ENCODE data around the gene CFAP221.
A peak's percentile ranks its signal among the peaks of the same experiment; 100 is the strongest.

CFAP221 gene

DNA sequence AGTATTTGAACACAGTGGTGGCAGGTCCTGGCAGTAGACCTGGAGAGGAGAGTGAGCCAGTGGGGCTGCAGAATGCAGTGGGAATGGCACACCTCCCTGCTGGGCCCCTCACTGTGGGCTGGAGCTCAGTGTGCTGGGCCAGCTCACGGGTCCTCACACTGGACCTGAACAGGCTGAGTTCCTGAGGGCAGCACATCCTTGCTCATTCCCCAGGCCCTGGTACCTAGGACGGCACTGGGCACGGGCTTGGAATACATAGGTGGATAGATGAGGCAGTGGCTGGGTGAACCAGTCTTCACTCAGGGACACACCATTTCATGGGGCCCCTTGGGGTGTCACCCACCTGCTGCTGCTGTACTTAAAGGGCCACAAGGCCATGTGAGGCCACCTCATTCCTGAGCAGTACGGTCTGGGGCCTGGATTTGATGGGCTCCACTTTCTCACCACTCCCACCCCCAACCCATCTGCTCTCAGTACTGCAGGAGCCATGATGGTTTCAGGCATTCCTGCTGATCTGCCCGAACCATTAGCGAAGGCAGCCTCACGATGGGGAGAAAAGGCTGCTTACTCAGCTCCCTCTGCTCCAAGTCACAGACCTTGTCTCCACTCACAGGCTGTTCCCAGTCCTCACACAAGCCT is 138.9 kb downstream of the CFAP221 start:
- H3K36me3 Mint-ChIP-seq (ENCODE audit: low read depth): peaks cover 37% of the 10 kb centered on the region
- no peak overlapping the region for H3K27ac Mint-ChIP-seq
- no peaks in the 10 kb centered on the region for H3K9me3 Mint-ChIP-seq
- TF ChIP-seq, protein P1, sequence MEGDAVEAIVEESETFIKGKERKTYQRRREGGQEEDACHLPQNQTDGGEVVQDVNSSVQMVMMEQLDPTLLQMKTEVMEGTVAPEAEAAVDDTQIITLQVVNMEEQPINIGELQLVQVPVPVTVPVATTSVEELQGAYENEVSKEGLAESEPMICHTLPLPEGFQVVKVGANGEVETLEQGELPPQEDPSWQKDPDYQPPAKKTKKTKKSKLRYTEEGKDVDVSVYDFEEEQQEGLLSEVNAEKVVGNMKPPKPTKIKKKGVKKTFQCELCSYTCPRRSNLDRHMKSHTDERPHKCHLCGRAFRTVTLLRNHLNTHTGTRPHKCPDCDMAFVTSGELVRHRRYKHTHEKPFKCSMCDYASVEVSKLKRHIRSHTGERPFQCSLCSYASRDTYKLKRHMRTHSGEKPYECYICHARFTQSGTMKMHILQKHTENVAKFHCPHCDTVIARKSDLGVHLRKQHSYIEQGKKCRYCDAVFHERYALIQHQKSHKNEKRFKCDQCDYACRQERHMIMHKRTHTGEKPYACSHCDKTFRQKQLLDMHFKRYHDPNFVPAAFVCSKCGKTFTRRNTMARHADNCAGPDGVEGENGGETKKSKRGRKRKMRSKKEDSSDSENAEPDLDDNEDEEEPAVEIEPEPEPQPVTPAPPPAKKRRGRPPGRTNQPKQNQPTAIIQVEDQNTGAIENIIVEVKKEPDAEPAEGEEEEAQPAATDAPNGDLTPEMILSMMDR (IDR thresholded peaks at IDR 0.05): no peak
- no peak for DNase-seq
- no peaks in the 10 kb centered on the region for H3K27me3 Mint-ChIP-seq (ENCODE audit: low read depth, poor library complexity)
- H3K4me3 Mint-ChIP-seq: peak overlapping the region; percentile 28
- peaks cover 59% of the 10 kb centered on the region for H3K4me1 Mint-ChIP-seq

GRCh38 chr2:119683713-119684443 is 139.6 kb downstream of the CFAP221 start:
- peak overlapping the region; percentile 31 for H3K4me3 Mint-ChIP-seq
- peak overlapping the region; percentile 0 for H3K27ac Mint-ChIP-seq
- peaks cover 39% of the 10 kb centered on the region for H3K36me3 Mint-ChIP-seq (ENCODE audit: low read depth)
- H3K27me3 Mint-ChIP-seq (ENCODE audit: low read depth, poor library complexity): no peaks in the 10 kb centered on the region
- H3K9me3 Mint-ChIP-seq: no peaks in the 10 kb centered on the region
- TF ChIP-seq, protein P1 (IDR thresholded peaks at IDR 0.05): no peak
- peaks cover 58% of the 10 kb centered on the region for H3K4me1 Mint-ChIP-seq
- peak; percentile 50 for DNase-seq

DNA sequence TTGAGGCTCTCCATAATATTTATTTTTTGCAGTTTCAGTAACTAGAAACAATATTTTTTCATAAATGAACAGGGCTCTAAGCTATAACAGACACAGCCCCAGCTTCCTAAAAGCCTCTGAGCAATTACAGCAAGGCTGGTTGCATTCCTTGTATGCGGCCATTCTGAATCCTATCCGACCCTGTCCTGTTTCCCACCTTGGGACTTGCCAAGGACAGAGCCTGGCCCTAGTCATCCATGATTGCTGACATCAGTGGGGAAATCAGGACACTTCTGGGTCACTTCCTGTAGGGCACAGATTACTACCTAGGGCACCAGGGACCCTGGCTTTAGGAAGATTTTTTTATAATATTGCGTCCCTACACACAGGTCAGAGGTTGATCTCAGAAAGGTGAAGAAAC is 140.3 kb downstream of the CFAP221 start:
- Mint-ChIP-seq H3K4me3 (no peak overlapping the region), H3K4me1 (peaks cover 53% of the 10 kb centered on the region), H3K36me3 (ENCODE audit: low read depth) (peaks cover 44% of the 10 kb centered on the region), H3K9me3 (no peaks in the 10 kb centered on the region), H3K27ac (no peak overlapping the region), H3K27me3 (ENCODE audit: low read depth, poor library complexity) (no peaks in the 10 kb centered on the region)
- no peak for DNase-seq
- TF ChIP-seq, protein P1 (IDR thresholded peaks at IDR 0.05): no peak

- TF ChIP-seq, protein P1 (IDR thresholded peaks at IDR 0.05): no peak
- DNase-seq: no peak
- H3K36me3 Mint-ChIP-seq (ENCODE audit: low read depth): peaks cover 22% of the 10 kb centered on the region
- no peak overlapping the region for H3K4me3 Mint-ChIP-seq
- no peaks in the 10 kb centered on the region for H3K9me3 Mint-ChIP-seq
- no peak overlapping the region for H3K27ac Mint-ChIP-seq
- H3K27me3 Mint-ChIP-seq (ENCODE audit: low read depth, poor library complexity): no peaks in the 10 kb centered on the region
- H3K4me1 Mint-ChIP-seq: peaks cover 20% of the 10 kb centered on the region
Observed at GRCh38 chr2:119688616-119689015, 144.4 kb downstream of the CFAP221 start.

DNA sequence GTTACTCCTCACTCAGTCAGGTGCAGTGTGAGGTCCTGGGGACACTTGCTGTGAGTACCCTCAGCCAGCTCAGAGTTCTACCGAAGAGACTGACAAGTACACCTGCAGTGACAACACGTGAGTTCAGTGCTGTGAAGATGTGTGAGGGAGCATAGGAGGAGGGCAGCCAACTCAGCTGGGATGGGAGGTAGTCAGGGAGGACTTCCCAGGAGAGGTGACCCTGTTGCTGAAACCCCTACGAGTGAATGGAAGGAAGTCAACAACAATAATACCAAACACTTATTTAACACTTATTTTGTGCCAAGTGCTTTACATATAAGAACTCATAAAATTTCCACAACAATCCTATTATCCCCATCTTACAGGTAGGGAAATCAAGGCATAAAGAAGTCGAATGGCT is 145.0 kb downstream of the CFAP221 start:
- H3K9me3 Mint-ChIP-seq: no peaks in the 10 kb centered on the region
- peaks cover 22% of the 10 kb centered on the region for H3K36me3 Mint-ChIP-seq (ENCODE audit: low read depth)
- H3K4me1 Mint-ChIP-seq: peaks cover 20% of the 10 kb centered on the region
- no peaks in the 10 kb centered on the region for H3K27me3 Mint-ChIP-seq (ENCODE audit: low read depth, poor library complexity)
- no peak for DNase-seq
- TF ChIP-seq, protein P1 (IDR thresholded peaks at IDR 0.05): no peak
- no peak overlapping the region for H3K27ac Mint-ChIP-seq
- no peak overlapping the region for H3K4me3 Mint-ChIP-seq
